Measurements from ENCODE around the gene DNASE2B.

DNASE2B gene, protein sequence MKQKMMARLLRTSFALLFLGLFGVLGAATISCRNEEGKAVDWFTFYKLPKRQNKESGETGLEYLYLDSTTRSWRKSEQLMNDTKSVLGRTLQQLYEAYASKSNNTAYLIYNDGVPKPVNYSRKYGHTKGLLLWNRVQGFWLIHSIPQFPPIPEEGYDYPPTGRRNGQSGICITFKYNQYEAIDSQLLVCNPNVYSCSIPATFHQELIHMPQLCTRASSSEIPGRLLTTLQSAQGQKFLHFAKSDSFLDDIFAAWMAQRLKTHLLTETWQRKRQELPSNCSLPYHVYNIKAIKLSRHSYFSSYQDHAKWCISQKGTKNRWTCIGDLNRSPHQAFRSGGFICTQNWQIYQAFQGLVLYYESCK

DNA sequence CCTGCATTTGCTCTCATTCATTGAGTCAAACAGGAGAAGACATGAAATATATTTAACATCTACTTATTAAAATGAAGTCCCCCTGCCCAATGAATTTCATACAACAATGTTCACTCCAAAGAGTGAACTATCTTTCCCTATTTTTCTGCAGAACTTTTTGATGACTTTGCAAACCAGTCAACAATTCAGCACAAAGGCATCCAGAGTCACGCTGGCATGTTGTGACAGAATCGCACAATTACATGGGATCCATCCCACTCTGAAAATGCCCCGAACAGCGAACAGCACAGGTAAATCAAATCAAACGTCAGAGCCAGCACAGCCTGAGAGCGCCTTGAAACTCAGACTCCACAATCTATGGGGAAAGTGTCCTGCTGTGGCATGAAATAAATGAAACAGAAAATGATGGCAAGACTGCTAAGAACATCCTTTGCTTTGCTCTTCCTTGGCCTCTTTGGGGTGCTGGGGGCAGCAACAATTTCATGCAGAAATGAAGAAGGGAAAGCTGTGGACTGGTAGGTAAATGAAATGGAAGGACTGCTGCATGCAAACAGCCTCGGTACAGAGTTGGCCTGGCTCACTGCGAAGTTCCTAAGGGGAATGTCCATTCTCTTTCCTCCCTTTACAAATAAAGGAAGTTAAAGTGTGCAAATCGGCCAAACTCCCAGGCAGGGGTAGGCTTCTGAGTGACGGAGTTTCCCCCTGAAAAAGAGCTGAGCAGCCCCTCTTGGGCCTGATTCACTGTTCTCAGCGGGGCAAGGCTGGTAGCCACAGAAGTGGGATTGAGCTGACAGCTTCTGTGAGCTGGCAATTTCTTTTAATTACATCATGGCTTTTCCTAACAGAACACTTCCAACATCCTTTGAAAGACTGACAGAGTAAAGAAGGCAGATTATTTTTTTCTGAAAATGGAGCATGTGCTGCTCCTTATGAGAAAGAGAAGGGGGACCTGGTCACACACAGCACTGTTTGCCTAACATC, at the start of gene DNASE2B:
TSS of gene DNASE2B (plus strand) at position 310 of the 981 bp plus-strand sequence. CDS start at position 391, 81 bp downstream.
- no peak for DNase-seq (ENCODE audit: low read depth)
- no peak within 1 kb of the TSS for H3K4me3 ChIP-seq (ENCODE audit: low read depth, low read length)

DNA sequence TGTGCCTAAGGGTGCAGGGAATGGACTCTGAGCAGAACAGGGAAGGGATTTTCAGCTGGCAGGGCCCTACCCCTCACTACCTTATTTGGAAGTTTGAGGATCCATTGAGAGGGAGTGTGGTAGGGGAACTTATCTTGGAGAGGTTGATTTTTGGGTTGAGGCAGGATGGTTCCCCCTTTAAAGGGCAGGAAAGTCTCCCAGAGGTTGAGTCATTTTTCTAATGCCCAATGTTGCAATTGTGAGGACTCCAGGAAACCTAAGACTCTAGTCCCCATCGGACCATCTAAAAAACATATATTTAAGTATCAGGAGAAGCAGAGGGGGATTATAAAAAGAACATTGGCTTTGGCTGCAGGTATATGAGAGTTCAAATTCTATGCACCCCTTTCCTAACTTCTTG, 49.5 kb upstream of the DNASE2B start:
- DNase-seq (ENCODE audit: low read depth): no peak

DNA sequence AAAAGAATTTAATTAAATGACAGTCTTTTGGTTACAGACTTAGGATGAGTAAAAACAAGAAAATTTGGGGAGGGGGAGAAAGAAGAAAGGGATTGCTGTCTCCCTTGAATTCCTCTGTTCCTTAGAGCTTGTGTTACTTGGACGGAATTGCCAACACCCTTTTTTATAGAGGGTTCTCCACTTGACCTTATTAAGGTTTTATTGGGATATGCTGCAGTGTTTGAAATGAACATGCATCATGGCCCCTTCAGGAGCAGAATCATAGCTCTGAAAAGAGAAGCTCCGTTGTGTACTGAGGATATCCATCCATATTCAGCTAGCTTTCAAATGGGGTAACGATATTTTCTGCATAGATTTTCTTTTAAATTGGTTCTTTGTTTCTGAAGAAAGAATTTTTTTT, 48.2 kb upstream of the DNASE2B start:
- DNase-seq (ENCODE audit: low read depth): no peak
- no peak overlapping the region for H3K4me3 ChIP-seq (ENCODE audit: low read depth, low read length)

More for the DNA sequence above, 49.5 kb upstream of the DNASE2B start:
- no peak overlapping the region for H3K4me3 ChIP-seq (ENCODE audit: low read depth, low read length)

DNA sequence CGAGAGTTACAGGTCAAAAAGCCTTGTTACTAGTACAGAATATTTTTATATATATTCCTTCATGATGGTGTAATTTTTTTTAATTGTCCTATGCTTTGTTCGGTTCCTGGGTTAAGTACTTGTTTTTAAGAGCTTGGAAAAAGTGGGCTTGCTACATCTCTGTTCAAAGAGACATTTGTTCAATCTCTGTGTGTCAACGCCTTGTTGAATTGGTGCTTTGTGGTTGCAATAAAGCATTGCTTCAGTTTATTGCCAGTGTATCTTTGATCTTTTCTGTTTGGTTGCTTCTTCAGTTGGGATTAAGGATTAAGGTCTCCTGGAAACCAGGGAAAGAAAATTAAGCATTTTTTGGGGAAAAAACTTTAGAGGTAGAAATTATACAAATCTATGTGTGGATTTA, 47.7 kb upstream of the DNASE2B start:
- DNase-seq (ENCODE audit: low read depth): no peak
- H3K4me3 ChIP-seq (ENCODE audit: low read depth, low read length): no peak overlapping the region

DNA sequence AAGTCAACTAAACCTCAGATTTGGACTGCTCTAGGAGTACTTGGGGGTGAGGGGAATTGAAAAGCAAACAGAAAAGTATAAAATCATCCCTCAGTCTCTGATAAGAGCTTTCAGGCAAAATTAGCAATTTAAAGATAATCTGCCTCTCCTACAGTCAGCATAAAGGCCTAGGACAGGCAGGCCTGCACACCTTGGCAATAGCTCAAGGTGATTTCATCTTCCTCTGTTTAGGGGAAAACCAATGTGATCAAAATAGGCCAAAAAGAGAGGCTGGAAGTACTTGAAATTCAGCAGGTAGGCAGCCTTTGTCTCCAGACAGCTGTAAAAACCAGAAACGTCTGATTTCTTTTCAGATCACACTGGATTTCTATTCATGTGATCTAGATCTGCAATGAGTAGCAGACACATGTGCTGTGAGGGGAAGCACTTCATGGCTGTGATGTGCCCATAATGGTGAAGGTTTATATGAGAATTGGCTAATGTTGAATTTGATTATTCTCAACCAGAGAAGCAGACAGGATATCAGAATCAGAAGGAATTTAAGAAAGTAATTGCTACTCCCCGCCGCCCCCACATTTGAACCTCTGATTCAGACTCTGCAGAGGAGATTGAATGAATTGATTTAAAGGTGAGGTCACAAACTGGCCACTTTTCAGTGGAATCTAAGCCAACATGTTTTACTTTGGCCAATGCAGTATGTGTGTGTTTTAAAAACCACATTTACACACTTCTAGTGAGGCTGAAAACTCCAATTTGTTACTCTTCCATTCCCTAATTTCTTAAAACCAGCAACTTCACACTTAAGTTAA, 45.8 kb upstream of the DNASE2B start:
- no peak overlapping the region for H3K4me3 ChIP-seq (ENCODE audit: low read depth, low read length)
- DNase-seq (ENCODE audit: low read depth): no peak

DNA sequence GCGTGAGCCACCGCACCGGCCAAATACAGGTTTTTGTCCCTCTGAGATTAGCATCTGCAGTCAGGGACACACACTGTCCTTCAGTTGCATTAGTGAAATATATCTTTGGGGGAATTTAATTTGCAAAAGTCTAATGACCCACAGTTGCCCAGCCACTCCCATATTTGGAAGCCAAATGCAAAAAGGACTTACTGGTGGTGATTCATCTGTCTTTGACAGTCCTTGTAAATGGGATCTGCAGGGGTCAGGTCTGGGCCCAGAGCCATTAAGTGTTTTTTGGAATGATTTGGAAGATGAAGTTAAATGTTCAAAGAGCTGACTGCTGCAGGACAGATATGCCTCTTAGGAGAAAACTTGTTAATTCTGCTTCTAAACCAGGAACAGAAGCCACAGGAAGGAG, 44.6 kb upstream of the DNASE2B start:
- DNase-seq (ENCODE audit: low read depth): no peak
- no peak overlapping the region for H3K4me3 ChIP-seq (ENCODE audit: low read depth, low read length)

DNA sequence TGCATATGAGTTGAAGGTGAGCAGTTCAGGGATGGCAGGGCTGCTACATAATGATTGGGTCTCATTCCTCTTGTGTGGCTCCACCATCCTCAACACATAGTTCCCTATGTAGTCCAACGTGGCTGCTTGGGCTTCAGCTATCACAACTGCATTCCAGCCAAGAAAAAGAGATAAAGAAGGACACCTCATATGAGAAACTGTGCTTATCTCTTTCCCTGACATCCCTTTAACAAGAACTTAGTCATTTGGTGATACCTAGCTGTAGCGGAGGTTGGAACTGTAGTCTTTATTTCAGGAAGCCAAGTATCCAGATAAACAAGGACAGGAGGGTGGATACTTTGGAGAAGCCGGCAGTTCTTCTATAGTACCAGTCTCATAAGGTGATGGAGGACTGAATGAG, 42.7 kb upstream of the DNASE2B start:
- H3K4me3 ChIP-seq (ENCODE audit: low read depth, low read length): no peak overlapping the region

DNA sequence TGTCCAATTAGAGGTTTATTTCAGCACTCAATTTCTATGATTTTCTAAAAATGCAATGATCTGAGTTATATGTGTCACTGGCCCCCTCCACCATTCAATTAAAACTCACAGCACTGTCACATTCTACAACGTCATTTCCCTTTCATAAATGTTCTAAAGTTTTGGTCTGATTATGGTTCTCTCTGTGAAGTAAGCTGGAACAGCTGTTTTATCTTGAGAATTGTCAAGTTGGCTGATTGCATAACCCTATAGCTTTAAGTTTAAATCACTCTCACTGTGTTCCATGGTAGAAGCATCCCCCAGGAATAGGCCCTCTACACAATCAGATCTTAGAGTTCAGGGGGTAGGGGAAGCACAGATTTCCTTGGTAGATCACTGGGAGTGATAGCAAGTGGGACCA, 41.4 kb upstream of the DNASE2B start:
- no peak overlapping the region for H3K4me3 ChIP-seq (ENCODE audit: low read depth, low read length)
- no peak for DNase-seq (ENCODE audit: low read depth)

More for the DNA sequence above, 42.7 kb upstream of the DNASE2B start:
- DNase-seq (ENCODE audit: low read depth): no peak

DNA sequence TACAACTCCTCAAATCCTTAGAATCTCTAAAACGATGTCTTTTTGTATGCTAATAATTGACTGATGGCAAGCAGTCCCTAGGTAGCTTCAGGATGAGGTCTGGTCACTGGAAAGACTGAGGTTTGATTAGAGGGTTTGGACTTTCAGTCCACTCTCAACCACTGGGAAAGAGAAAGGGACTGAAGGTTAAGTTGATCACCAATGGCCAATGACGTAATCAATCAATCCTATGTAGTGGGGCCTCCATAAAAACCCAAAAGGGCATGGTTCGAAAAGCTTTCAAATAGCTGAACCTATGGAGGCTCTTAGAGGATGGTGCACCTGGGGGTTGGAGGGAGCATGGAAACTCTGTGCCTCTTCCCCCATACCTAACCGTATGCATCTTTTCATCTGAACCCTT, 39.6 kb upstream of the DNASE2B start:
- no peak for DNase-seq (ENCODE audit: low read depth)
- H3K4me3 ChIP-seq (ENCODE audit: low read depth, low read length): no peak overlapping the region

DNA sequence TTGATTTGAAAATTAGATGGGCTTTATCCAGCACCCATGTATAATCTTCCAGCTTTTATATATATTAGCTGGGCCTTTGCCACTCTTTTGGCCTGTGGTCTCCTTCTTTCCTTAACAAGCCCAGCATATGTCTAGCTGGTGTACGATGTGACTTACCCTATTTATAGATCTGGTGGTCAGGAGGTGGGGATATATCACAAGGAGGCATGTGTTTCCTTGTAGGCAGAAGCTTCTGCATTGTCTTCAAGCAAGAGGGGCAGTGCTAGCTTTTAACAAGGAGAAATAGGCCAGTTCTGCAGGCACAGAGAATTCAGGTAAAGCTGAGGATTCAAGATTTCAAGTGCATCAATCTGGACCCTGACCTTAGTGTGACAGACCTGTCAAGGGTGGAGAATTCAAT, 38.0 kb upstream of the DNASE2B start:
- DNase-seq (ENCODE audit: low read depth): no peak

DNA sequence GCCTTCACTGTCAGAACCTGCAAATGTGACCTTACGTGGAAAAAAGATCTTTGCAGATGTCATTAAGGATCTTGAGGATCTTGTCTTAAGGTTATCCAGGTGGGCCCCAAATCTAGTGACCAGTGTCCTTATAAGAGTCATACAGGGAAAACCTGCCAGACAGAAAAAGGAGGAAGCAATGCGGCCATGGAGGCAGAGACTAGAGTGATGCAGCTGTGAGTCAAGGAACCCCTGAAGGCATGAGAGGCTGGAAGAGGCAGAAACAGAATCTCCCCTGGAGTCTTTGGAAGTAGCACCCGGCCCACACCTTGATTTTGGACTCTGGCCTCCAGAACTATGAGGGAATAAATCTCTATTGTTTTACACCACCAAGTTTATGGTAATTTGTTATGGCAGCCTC, 36.5 kb upstream of the DNASE2B start:
- H3K4me3 ChIP-seq (ENCODE audit: low read depth, low read length): no peak overlapping the region
- DNase-seq (ENCODE audit: low read depth): no peak

More for the DNA sequence above, 38.0 kb upstream of the DNASE2B start:
- H3K4me3 ChIP-seq (ENCODE audit: low read depth, low read length): no peak overlapping the region

DNA sequence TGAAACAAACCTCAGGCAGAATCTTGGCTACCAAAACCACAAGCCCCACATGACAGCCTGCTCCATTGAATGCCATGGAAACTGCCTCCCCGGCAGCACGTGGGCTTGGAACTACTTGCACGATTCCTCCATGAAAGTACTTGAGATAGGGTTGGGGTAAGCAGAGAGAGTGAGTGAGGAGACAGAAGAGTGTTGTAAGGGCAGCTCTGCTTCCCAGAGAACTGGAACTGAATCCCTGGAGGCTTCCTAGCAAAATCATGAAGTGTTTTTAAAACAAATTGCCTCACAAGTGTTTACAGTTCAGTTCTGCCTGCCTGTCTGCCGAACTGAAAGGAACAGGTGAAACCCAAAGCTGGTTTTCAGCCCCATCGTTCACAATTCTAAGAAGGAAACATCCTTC, 35.3 kb upstream of the DNASE2B start:
- H3K4me3 ChIP-seq (ENCODE audit: low read depth, low read length): no peak overlapping the region
- no peak for DNase-seq (ENCODE audit: low read depth)

DNA sequence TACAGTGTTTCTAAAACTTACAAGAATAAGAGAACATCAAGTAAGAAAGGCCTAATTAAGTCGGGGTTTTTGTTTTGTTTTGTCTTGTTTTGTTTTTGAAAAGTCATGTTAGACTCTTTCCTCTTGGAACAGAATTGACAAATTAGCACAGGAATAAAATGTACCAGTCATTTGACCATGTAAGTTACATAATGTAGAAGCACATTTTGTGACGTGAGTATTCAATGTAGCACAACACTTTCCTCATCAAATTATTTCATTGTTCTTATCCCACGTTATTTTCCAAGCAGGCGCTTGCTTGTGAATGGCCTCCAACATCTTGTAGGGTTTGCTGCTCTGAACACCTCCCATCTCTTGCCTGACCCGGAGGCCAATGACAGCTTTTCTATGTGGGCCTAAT, 34.7 kb upstream of the DNASE2B start:
- H3K4me3 ChIP-seq (ENCODE audit: low read depth, low read length): no peak overlapping the region
- no peak for DNase-seq (ENCODE audit: low read depth)

DNA sequence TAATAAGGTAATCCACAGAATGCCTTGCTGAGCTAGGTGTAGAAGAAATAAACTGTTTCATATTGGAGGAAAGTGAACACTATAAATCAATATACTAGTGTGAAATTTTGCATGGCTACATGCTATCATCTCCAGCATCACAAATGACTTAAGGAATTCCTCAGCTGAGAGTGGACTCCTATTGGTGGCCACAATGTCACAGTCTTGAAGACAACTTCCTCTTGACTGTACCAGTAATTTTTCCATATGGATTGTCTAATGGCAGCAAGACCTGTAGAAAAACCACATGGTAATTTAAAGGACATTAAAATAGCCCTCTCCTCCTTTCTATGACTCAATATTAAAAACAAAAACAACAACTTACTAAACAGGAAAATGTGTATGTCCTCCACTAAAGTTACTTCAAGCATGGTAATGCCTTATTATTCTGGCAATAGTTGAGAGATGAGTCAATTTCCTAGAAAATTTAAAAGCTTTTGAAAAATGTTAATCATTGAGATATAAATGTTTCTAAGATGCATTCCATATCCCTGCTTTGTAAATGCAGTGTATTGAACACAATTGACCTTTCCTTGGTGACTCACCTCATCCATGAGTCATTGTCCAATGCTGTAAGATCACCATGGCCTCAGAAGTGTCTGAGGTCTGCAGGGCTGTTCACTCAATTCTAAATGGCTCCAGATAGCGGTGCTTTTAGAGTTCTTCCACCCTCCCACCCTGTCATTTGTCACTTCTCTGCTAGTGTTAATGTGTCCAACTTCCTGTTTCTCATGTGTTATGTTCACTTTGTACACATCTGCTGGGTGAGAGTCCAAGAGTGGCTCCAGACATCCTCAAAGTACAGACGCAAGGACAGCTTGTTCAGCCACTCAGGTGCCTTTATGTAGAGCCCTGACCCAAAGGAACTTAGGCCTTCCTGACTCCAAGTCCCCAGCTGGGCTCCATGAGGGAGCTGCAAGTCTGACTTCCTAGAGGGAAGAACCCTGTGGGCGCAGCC, 32.8 kb upstream of the DNASE2B start:
- H3K4me3 ChIP-seq (ENCODE audit: low read depth, low read length): no peak overlapping the region
- peak; percentile 93 for DNase-seq (ENCODE audit: low read depth)

DNA sequence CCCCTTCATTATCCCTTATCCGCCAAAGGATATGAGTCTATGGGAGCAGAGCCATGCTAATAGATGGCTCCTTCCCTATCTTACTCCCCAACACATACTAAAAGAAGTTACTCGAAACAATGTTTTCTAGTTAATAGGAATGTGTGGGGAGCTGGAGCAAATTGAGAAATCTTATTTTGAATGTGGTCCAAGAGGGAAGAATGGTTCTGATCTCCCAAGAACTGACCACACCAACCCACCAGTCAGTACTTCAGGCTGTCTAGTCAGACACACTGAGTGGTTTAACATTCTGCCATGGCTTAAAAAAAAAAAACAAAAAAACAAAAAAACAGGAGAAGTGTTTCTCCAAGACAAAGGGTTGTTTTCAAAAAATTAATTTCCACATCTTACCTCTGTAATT, 31.5 kb upstream of the DNASE2B start:
- peak; percentile 70 for DNase-seq (ENCODE audit: low read depth)

DNA sequence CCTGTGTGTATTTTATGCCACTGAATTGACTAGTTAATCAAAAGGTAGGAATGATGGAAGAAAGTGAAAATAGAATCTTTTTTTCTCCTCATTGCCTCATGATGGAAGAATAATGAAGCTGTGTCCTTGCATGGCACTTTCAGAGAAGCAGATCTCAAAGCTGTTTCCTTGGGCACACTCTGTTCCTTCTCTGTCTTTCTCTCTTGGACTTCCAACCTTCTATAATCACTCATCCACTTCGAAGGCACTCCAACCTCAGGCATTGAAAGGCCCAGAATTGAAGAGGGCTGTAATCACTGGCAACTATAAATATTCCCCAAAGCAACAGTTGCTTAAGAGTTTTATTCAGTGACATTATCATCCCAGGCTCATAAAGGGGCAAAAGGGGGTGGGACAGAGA, 31.1 kb upstream of the DNASE2B start:
- H3K4me3 ChIP-seq (ENCODE audit: low read depth, low read length): no peak overlapping the region
- DNase-seq (ENCODE audit: low read depth): no peak

More for the DNA sequence above, 31.5 kb upstream of the DNASE2B start:
- no peak overlapping the region for H3K4me3 ChIP-seq (ENCODE audit: low read depth, low read length)

DNA sequence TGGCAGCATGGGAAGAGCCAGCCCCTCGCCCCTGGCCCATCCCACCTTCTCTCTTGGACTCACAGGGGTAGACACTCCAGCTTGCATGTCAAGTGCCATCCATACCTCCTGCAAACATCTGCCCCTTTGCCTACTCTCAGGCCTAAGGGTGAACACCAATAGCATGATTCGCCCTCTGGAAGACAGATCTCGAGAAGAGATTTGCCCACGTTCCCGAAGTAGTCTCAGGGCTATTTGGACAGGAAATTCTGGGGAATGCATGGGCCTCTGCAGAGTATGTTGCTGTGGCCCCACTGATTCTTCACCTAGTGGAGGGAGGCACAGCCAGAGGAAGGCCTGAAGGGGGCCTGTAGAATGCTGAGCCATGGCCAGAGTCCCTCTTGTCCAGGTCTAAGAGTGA, 29.8 kb upstream of the DNASE2B start:
- H3K4me3 ChIP-seq (ENCODE audit: low read depth, low read length): no peak overlapping the region
- DNase-seq (ENCODE audit: low read depth): no peak

DNA sequence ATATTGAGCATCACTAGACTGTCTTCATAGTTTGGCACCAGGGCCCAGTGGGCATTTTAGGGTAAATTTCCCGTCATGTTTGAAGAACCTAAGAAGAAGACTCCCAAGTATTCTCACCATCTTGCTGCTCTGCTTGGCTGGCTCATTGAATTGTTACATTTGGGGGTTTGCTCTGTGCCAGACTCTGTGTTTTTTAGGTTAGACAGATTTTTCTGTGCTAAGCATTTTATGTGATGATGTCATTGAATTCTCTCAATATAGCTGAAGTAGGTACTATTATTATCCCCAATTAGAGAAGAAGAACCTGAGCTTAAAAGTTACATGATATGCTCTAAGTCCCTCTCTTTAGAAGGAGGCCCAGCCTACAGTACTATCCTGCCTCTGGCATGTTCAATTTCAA, 28.0 kb upstream of the DNASE2B start:
- DNase-seq (ENCODE audit: low read depth): no peak
- H3K4me3 ChIP-seq (ENCODE audit: low read depth, low read length): no peak overlapping the region

Data from skeletal muscle cell (primary cell).